Fibroblast of the aortic adventitia (primary cell): Measurements from ENCODE around the gene FAM185A. TPM values are rescaled to one million over a fixed set of nuclear protein-coding genes. Genes with fewer than 3 reads are reported as not detected.
A peak's percentile ranks its signal among the peaks of the same experiment; 100 is the strongest.
"Not testable (repeated sequence)": the region's sequence is repeated elsewhere in the genome, so short reads cannot be mapped to it uniquely, and the experiment has no call there.

Source experiments
- DNase-seq: peaks from one replicate; pipeline ENCODE4 v3.0.0-alpha.2; 2010; ENCODE audit warnings: low read depth
- H3K4me3 ChIP-seq: 2 replicates; pipeline ENCODE4 v1.5.1; 2011; ENCODE audit warnings: low read depth, mild to moderate bottlenecking, control low read depth, low read length, moderate library complexity
- total RNA-seq: library from RNA; depleted of rRNA; stranded (reverse); fragments of >200 nt; gene quantifications from 2 replicates; pipeline ENCODE4 v1.2.3, GENCODE V29; 2012; ENCODE audit warnings: low replicate concordance

FAM185A gene
- 8.4 and 35.3 TPM in 2 replicates for total RNA-seq

- peak within 1 kb of the TSS; percentile 71 for H3K4me3 ChIP-seq
- peak; percentile 99 for DNase-seq
Measured at GRCh38 chr7:102748605-102749444, at the start of gene FAM185A. Gene FAM185A, plus strand, starts transcription at chr7:102748999. Its CDS starts 209 bp downstream, at chr7:102749208.

DNA sequence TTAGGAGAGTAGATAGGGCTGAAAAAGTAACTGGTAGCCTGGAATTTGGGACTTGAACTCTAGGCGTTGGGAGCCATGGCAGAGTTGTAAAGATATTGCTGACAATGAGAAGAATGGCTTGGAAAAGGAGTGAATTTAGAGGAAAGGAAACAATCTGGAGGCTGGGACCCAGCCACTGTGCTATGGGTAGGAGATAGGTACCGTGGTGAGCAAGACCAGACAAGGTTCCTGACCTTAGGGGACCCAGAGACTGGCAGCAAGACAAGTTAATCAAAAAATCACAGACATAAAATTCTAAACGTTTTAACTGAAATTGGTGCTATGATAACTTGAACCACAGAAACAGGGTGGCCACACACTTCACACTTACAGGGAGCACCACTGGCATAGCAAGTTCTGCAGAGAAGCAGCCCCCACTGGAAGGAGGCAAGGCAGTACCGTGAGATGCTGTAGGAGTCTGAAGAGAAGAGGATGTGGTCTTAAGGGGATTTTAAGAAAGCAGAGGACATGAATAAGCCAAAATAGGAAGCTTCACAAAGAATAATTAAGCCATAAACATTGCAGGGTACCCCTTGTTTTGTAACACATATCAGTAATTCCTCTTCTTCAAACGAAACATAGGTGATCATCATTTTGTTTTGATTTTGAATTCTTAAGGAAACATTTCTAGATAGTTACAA, 35.6 kb upstream of the FAM185A start:
- H3K4me3 ChIP-seq, result not testable (repeated sequence)
- DNase-seq, result peak; percentile 38

DNA sequence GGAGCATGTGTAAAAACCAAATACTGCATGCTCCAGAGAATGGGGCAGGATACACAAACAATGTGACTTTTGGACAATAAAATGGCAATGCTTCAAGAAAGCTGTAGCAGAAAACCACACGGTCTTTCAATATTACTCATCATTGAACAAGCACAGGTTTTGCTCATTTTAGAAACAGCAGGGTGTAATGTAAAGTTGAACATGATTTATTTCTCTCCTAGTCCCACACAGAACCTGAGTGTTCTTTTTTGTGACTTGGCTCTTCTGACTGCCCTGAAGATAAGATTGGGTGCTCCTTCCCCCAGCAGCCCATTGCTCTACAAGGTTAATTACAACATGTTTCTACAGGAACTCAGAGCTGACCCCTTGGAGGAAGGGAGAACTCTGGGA, 35.1 kb upstream of the FAM185A start:
- H3K4me3 ChIP-seq, DNase-seq: not testable (repeated sequence)

- H3K4me3 ChIP-seq, result not testable (repeated sequence)
- peak; percentile 3 for DNase-seq
Measured at GRCh38 chr7:102714774-102715522, 33.9 kb upstream of the FAM185A start.

DNA sequence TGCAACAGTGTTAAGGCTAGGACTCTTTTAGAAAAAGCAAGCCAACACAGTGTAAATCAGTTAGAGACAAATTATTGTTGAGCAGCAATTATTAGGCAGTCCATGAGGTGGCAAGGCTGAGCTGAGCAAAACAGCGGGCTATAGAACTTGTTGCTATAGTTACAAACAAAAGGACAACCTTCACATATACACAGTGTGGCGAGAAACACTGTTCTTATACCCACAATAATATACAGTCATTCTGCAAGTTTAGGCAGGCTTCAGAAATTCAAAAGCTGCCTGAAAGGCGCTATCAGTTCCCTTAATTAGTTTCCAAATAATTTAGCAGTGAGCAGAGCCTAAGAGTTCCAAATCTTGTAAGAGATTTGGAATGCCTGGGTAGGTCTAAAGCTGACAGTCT, 33.1 kb upstream of the FAM185A start:
- peak; percentile 30 for DNase-seq
- H3K4me3 ChIP-seq, result not testable (repeated sequence)

DNA sequence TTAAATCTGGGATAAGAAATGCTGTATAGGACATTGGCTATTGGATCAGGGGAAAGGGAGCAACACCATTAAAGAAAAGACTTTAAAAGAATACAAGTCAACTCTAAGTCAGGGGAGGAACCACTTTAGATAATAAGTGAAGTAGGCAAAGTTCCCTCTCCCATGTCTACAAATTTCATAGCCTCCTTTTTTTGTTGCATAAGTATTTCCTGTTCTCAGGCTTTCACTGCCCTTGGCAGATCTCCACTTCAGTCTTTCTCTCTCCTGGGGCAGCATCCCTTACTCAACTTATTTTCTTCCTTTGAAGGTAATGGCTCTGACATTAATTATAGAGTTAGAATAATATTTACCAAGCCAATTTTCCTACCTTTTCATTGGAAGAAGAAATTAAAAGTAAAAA, 30.3 kb upstream of the FAM185A start:
- not testable (repeated sequence) for H3K4me3 ChIP-seq
- peak; percentile 74 for DNase-seq

DNA sequence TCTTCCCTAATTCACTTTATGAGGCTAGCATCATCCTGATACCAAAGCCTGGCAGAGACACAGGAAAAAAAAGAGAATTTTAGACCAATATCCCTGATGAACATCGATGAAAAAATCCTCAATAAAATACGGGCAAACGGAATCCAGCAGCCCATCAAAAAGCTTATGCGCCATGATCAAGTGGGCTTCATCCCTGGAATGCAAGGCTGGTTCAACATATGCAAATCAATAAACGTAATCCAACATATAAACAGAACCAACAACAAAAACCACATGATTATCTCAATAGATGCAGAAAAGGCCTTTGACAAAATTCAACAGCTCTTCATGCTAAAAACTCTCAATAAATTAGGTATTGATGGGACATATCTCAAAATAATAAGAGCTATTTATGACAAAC, 22.6 kb upstream of the FAM185A start:
- DNase-seq, H3K4me3 ChIP-seq: not testable (repeated sequence)

DNA sequence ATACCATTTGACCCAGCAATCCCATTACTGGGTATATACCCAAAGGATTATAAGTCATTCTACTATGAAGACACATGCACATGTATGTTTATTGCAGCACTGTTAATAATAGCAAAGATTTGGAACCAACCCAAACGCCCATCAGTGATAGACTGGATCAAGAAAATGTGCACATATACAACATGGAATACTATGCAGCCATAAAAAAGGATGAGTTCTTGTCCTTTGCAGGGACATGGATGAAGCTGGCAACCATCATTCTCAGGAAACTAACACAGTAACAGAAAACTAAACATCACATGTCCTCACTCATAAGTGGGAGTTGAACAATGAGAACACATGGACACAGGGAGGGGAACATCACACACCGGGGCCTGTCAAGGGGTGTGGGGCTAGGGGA, 19.1 kb upstream of the FAM185A start:
- H3K4me3 ChIP-seq, DNase-seq: not testable (repeated sequence)

- not testable (repeated sequence) for H3K4me3 ChIP-seq, DNase-seq
Measured at GRCh38 chr7:102730431-102730830, 18.4 kb upstream of the FAM185A start.

DNA sequence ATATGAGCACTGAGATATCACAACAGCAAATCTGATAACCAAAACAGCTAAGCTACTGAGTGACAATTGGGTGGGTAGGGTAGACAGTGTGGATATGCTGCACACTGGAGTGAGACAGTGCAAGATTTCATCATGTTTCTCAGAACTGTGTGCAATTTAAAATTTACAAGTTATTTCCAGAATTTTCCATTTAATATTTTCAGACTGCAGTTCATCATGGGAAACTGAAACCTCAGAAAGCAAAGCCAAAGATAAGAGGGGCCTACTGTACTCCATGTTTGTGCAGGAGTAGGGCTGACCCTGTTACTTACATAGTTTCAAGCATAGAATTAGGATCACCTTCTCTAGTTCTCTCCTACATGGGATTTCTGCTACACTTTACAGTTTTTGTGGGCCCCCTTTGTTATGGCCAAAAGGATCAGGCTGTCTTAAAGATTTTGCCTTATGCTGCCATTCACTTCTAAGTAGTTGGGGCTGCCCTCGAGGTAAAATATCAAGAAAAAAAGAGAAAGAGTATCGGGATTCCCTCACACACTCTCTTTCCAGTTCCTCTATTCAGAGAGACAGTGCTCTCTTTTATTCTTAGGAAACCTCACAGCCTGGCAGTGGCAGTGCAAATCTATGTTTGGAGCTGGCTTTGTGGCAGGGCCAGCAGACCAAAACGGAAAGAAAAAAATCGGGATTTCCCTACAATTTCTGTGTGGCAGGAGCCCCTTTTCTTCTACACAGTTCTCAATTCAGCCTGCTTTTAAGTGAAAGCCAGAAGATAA, 6.6 kb upstream of the FAM185A start:
- peak; percentile 4 for DNase-seq
- H3K4me3 ChIP-seq, result not testable (repeated sequence)

DNA sequence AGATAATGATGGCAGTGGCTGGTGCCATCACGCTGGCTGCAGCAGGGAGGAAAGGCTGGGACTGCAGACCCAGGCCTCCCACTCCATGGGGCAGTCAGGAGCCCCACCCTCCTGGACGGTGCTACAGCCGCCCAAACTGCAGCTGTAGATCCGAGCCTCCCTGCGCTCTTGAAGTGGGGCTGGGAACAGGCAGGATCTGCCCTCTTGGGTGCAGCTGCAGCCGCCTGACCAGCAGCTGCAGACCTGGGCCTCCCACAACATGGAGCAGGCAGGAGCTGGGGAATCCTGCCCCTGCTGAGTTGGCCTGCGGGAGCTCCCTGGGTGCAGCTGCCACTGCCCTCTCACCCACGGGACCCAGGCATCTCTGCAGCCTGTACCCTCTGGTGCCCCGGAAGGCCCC, 4.9 kb upstream of the FAM185A start:
- not testable (repeated sequence) for H3K4me3 ChIP-seq, DNase-seq

DNA sequence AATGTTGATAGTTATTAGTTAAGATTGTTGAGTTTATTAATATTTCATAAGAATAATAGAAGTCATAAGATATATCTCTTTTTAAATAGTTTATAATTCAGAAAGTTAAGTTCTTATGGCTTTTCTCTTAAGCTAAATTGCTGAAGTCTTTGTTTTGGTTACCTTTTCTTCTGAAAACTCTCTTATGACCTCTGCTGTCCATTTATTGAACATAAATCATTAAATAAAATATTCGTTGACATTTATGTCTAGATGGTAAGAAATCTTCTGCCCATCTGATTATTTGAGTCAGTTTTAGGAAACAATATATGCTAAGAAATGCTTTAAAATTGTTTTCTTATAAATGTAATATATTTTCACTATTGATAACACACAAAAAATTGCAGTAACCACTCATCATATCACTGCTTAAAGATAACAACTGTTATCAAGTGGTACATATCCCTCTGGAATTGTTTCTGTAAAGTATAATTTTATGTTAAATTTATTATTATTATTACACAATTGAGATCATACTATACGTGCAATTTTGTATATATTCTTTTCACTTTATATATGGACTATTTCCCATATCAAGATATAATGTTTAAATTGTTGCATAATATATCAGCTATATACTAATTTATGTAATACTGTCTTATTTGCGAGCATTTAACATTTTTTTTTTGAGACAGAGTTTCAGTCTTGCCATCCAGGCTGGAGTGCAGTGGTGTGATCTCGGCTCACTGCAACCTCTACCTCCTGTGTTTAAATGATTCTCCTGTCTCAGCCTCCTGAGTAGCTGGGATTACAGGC, 3.1 kb upstream of the FAM185A start:
- DNase-seq, result peak; percentile 26
- H3K4me3 ChIP-seq, result not testable (repeated sequence)

DNA sequence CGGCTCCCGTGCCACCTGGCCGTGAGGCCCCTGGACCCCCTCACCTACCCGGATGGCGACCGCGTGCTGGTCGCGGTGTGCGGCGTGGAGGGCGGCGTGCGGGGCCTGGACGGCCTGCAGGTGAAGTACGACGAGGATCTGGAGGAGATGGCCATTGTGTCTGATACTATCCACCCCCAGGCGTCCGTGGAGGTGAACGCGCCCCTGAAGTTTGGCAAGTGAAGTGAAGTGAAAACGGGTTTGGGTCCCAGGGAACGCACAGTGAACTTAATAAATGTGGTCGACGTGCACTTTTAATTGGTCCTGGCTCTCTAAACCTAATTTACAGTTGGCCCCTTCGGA, 617 bp downstream of the FAM185A start:
- DNase-seq, result not testable (repeated sequence)
- peak overlapping the region; percentile 71 for H3K4me3 ChIP-seq
